Neural progenitor cell (in vitro differentiated cells): ENCODE results near the gene SYNRG. TPM values are rescaled to one million over a fixed set of nuclear protein-coding genes. Genes with fewer than 3 reads are reported as not detected.
A peak's percentile ranks its signal among the peaks of the same experiment; 100 is the strongest.

ENCODE experiments used
- DNase-seq: peaks from one replicate; pipeline ENCODE4 v3.0.0-alpha.2; 2016; ENCODE audit warnings: low spot score
- H2AFZ ChIP-seq: fragments of 200-600 bp; sonication (generic); replicated peaks from 2 replicates; pipeline ENCODE4 v1.6.1; 2016; ENCODE audit warnings: antibody characterized with exemption
- H3F3A ChIP-seq: fragments of 200-600 bp; sonication (generic); 2 replicates; pipeline ENCODE4 v1.6.1; 2016; ENCODE audit warnings: antibody characterized with exemption, low read depth
- H3K27ac ChIP-seq: fragments of 200-600 bp; sonication (generic); 2 replicates; pipeline ENCODE4 v1.5.1; 2016; ENCODE audit warnings: mild to moderate bottlenecking
- H3K27me3 ChIP-seq: fragments of 200-600 bp; sonication (generic); 2 replicates; pipeline ENCODE4 v1.6.1; 2016; ENCODE audit warnings: mild to moderate bottlenecking, moderate library complexity
- H3K36me3 ChIP-seq: fragments of 200-600 bp; sonication (generic); 2 replicates; pipeline ENCODE4 v1.5.1; 2016
- H3K4me1 ChIP-seq: fragments of 200-600 bp; sonication (generic); 2 replicates; pipeline ENCODE4 v1.6.1; 2016; ENCODE audit warnings: mixed run types
- H3K4me2 ChIP-seq: fragments of 200-600 bp; sonication (generic); 2 replicates; pipeline ENCODE4 v1.6.1; 2016
- H3K4me3 ChIP-seq: fragments of 200-600 bp; sonication (generic); 2 replicates; pipeline ENCODE4 v1.5.1; 2016
- H3K79me2 ChIP-seq: fragments of 200-600 bp; sonication (generic); 2 replicates; pipeline ENCODE4 v1.6.1; 2016; ENCODE audit warnings: low read depth
- H3K9ac ChIP-seq: fragments of 200-600 bp; sonication (generic); 2 replicates; pipeline ENCODE4 v1.6.1; 2016
- H3K9me3 ChIP-seq: fragments of 200-600 bp; sonication (generic); 2 replicates; pipeline ENCODE4 v1.5.1; 2016; ENCODE audit warnings: low read depth
- H4K20me1 ChIP-seq: fragments of 200-600 bp; sonication (generic); 2 replicates; pipeline ENCODE4 v1.6.1; 2016; ENCODE audit warnings: low read depth
- H3K27ac Mint-ChIP-seq: 3 replicates; pipeline ENCODE4 v1.8.0; 2021; ENCODE audit warnings: mixed read lengths
- H3K27me3 Mint-ChIP-seq: 2 replicates; pipeline ENCODE4 v1.8.0; 2022; ENCODE audit warnings: low read depth, mild to moderate bottlenecking, inconsistent platforms, moderate library complexity, mixed read lengths; ENCODE audit not compliant: insufficient read depth
- H3K36me3 Mint-ChIP-seq: 3 replicates; pipeline ENCODE4 v1.8.0; 2021; ENCODE audit warnings: mixed read lengths
- H3K4me1 Mint-ChIP-seq: 3 replicates; pipeline ENCODE4 v1.8.0; 2021; ENCODE audit warnings: mixed read lengths
- H3K4me3 Mint-ChIP-seq: 3 replicates; pipeline ENCODE4 v1.8.0; 2021; ENCODE audit warnings: mild to moderate bottlenecking, moderate library complexity, mixed read lengths
- H3K9me3 Mint-ChIP-seq: 3 replicates; pipeline ENCODE4 v1.8.0; 2020; ENCODE audit warnings: mixed read lengths
- CTCF ChIP-seq: fragments of 200-600 bp; sonication (generic); IDR thresholded peaks from 2 replicates; pipeline ENCODE4 v1.5.1; 2017; ENCODE audit warnings: antibody characterized with exemption, mild to moderate bottlenecking
- EZH2 ChIP-seq: fragments of 200-600 bp; sonication (generic); IDR thresholded peaks from 2 replicates; pipeline ENCODE4 v1.6.1; 2017; ENCODE audit warnings: antibody characterized with exemption, mild to moderate bottlenecking, moderate library complexity
- EZH2phosphoT487 ChIP-seq: fragments of 200-600 bp; sonication (generic); IDR thresholded peaks from 2 replicates; pipeline ENCODE4 v1.6.1; 2017; ENCODE audit warnings: antibody characterized with exemption
- total RNA-seq: library from RNA; depleted of rRNA; stranded (reverse); fragments of >200 nt; gene quantifications from 2 replicates; pipeline ENCODE4 v1.2.3, GENCODE V29; 2015; ENCODE audit warnings: low replicate concordance

SYNRG gene
- total RNA-seq, 1 donor from 2014 or later = 22.4 TPM

GRCh38 chr17:37585066-37585465 is 24.2 kb downstream of the SYNRG start:
- Mint-ChIP-seq H3K36me3 (peaks cover 16% of the 10 kb centered on the region), H3K4me3 (no peak overlapping the region), H3K27ac (no peak overlapping the region), H3K4me1 (no peaks in the 10 kb centered on the region), H3K27me3 (no peaks in the 10 kb centered on the region), H3K9me3 (no peaks in the 10 kb centered on the region)
- no peaks in the 10 kb centered on the region for H3K4me1 ChIP-seq
- no peaks in the 10 kb centered on the region for H3K9me3 ChIP-seq
- H3K36me3 ChIP-seq = peaks cover 25% of the 10 kb centered on the region
- H3K27me3 ChIP-seq = no peaks in the 10 kb centered on the region
- no peak overlapping the region for H2AFZ ChIP-seq
- no peak overlapping the region for H3K4me2 ChIP-seq
- peaks cover 4% of the 10 kb centered on the region for H3F3A ChIP-seq
- no peak overlapping the region for H3K4me3 ChIP-seq
- H4K20me1 ChIP-seq = peaks cover 6% of the 10 kb centered on the region
- no peak for DNase-seq
- no peak overlapping the region for H3K27ac ChIP-seq
- H3K9ac ChIP-seq = peak overlapping the region; percentile 14
- no peaks in the 10 kb centered on the region for H3K79me2 ChIP-seq
- TF ChIP-seq EZH2phosphoT487 = no peak
- TF ChIP-seq CTCF = no peak
- TF ChIP-seq EZH2 = no peak

- Histone ChIP-seq H3K36me3 (peaks cover 19% of the 10 kb centered on the region), H3K79me2 (no peaks in the 10 kb centered on the region), H3K9me3 (no peaks in the 10 kb centered on the region), H2AFZ (no peak overlapping the region), H3F3A (no peaks in the 10 kb centered on the region), H3K4me3 (no peak overlapping the region), H4K20me1 (no peaks in the 10 kb centered on the region), H3K4me1 (no peaks in the 10 kb centered on the region), H3K9ac (no peak overlapping the region), H3K27ac (no peak overlapping the region), H3K4me2 (no peak overlapping the region), H3K27me3 (no peaks in the 10 kb centered on the region)
- DNase-seq = no peak
- peaks cover 40% of the 10 kb centered on the region for H3K36me3 Mint-ChIP-seq
- no peak for TF ChIP-seq EZH2
- no peak for TF ChIP-seq EZH2phosphoT487
- no peak for TF ChIP-seq CTCF
- no peak overlapping the region for H3K27ac Mint-ChIP-seq
- H3K27me3 Mint-ChIP-seq = no peaks in the 10 kb centered on the region
- H3K4me3 Mint-ChIP-seq = no peak overlapping the region
- H3K4me1 Mint-ChIP-seq = no peaks in the 10 kb centered on the region
- peaks cover 9% of the 10 kb centered on the region for H3K9me3 Mint-ChIP-seq
Observed at GRCh38 chr17:37576281-37576680, 32.9 kb downstream of the SYNRG start.

- H3K36me3 ChIP-seq = peaks cover 28% of the 10 kb centered on the region
Observed at GRCh38 chr17:37574427-37574826, 34.8 kb downstream of the SYNRG start.

More at GRCh38 chr17:37574427-37574826, 34.8 kb downstream of the SYNRG start:
- H3K9me3 ChIP-seq = no peaks in the 10 kb centered on the region
- H3F3A ChIP-seq = peaks cover 4% of the 10 kb centered on the region
- Mint-ChIP-seq H3K27ac (no peak overlapping the region), H3K27me3 (no peaks in the 10 kb centered on the region), H3K36me3 (peaks cover 39% of the 10 kb centered on the region), H3K4me1 (no peaks in the 10 kb centered on the region), H3K9me3 (peaks cover 9% of the 10 kb centered on the region), H3K4me3 (no peak overlapping the region)
- TF ChIP-seq CTCF (no peak), EZH2 (no peak), EZH2phosphoT487 (no peak)
- H3K27me3 ChIP-seq = no peaks in the 10 kb centered on the region
- H3K4me3 ChIP-seq = no peak overlapping the region
- no peaks in the 10 kb centered on the region for H3K4me1 ChIP-seq
- no peak overlapping the region for H3K27ac ChIP-seq
- no peak overlapping the region for H3K9ac ChIP-seq
- H3K4me2 ChIP-seq = no peak overlapping the region
- no peak overlapping the region for H2AFZ ChIP-seq
- H4K20me1 ChIP-seq = no peaks in the 10 kb centered on the region
- DNase-seq = no peak
- no peaks in the 10 kb centered on the region for H3K79me2 ChIP-seq
